Kidney epithelial cell (primary cell): ENCODE measurements around the gene TBCD. TPM values are rescaled to one million over a fixed set of nuclear protein-coding genes. Genes with fewer than 3 reads are reported as not detected.

Source experiments
- DNase-seq: peaks from one replicate; pipeline ENCODE4 v3.0.0-alpha.2; 2010; ENCODE audit warnings: low read depth
- H3K27me3 ChIP-seq: 2 replicates; pipeline ENCODE4 v1.6.0; 2011; ENCODE audit warnings: low read length; ENCODE audit not compliant: control insufficient read depth, insufficient read depth
- H3K36me3 ChIP-seq: 2 replicates; pipeline ENCODE4 v1.5.1; 2011; ENCODE audit warnings: low read length; ENCODE audit not compliant: control insufficient read depth, insufficient read depth
- H3K4me3 ChIP-seq: 2 replicates; pipeline ENCODE4 v1.5.1; 2011; ENCODE audit warnings: low read depth, mild to moderate bottlenecking, control low read depth, low read length
- total RNA-seq: library from RNA; depleted of rRNA; stranded (reverse); fragments of >200 nt; gene quantifications from 2 replicates; pipeline ENCODE4 v1.2.3, GENCODE V29; 2015
- TF ChIP-seq, protein P1 (sequence below): IDR thresholded peaks from 2 replicates; pipeline ENCODE4 v1.5.1; 2011; ENCODE audit warnings: mild to moderate bottlenecking, moderate library complexity, low read length, control low read depth, inconsistent platforms; ENCODE audit not compliant: insufficient read depth, poor library complexity, severe bottlenecking

Gene TBCD
- total RNA-seq, 1 donor from 2014 or later: 69.6 TPM

DNA sequence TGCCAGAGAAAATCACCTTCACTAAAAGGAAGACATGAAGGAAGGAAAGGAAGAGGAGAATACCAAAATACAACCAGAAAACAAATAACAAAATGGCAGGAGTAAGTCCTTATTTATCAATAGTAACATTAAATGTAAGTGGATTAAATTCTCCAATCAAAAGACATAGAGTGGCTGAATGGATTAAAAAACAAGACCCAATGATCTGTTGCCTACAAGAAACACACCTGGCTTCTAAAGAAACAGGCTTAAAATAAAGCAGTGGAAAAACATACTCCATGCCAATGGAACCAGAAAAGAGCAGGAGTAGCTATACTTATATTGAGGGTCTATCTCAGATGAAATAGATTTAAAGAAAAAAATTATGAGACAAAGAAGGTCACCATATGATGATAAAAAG, 241.1 kb downstream of the TBCD start:
- no peak for DNase-seq
- Histone ChIP-seq H3K4me3 (no peak overlapping the region), H3K27me3 (no peaks in the 10 kb centered on the region), H3K36me3 (no peaks in the 10 kb centered on the region)
- TF ChIP-seq, protein P1, sequence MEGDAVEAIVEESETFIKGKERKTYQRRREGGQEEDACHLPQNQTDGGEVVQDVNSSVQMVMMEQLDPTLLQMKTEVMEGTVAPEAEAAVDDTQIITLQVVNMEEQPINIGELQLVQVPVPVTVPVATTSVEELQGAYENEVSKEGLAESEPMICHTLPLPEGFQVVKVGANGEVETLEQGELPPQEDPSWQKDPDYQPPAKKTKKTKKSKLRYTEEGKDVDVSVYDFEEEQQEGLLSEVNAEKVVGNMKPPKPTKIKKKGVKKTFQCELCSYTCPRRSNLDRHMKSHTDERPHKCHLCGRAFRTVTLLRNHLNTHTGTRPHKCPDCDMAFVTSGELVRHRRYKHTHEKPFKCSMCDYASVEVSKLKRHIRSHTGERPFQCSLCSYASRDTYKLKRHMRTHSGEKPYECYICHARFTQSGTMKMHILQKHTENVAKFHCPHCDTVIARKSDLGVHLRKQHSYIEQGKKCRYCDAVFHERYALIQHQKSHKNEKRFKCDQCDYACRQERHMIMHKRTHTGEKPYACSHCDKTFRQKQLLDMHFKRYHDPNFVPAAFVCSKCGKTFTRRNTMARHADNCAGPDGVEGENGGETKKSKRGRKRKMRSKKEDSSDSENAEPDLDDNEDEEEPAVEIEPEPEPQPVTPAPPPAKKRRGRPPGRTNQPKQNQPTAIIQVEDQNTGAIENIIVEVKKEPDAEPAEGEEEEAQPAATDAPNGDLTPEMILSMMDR: no peak

Other genes with a start within 250 kb of the TBCD start
- 42.5 and 57.7 TPM in 2 replicates for gene FOXK2, start 232.3 kb upstream of the TBCD start, total RNA-seq
- gene WDR45B, start 103.6 kb upstream of the TBCD start, total RNA-seq: 98.2 and 102 TPM in 2 replicates
- 5.3 and 7.3 TPM in 2 replicates for gene RAB40B, start 53.4 kb upstream of the TBCD start, total RNA-seq
- gene FN3KRP, start 35.4 kb upstream of the TBCD start, total RNA-seq: 22.0 and 25.3 TPM in 2 replicates
- 5.8 and 12.1 TPM in 2 replicates for gene FN3K, start 16.4 kb upstream of the TBCD start, total RNA-seq
- gene ZNF750, start 88.0 kb downstream of the TBCD start, total RNA-seq: 0.55 and 0.84 TPM in 2 replicates